ENCODE results near the gene OR2B6. TPM values are rescaled to one million over a fixed set of nuclear protein-coding genes. Genes with fewer than 3 reads are reported as not detected.

Gene OR2B6
- total RNA-seq, 3 donors from 2014 or later (not counting 1 experiment from before 2014, with no cell fraction given) = not detected

DNA sequence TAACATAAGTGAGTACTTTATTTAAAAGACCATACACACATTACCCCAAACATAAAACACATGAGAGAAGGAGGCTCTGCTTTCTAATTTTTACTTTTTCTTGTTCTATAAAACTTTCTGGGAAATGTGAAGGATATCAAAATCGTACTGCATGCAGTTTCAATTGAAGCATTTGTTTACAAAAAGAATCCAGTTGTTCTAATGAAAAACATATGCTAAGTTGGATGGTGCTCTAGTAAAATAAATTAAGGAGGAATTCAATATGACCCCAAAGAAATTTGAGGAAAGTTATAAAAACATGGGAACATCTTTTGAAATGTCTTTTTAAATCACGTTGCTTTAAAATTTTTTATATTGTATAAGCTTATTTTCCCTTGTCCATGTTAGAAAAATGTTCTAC lies 37.6 kb downstream of the OR2B6 start:
- 58% methylated on average over 1 of the region's 2 CpGs for WGBS (ENCODE audit: insufficient coverage)
- no peak overlapping the region for H3K4me3 Mint-ChIP-seq

DNA sequence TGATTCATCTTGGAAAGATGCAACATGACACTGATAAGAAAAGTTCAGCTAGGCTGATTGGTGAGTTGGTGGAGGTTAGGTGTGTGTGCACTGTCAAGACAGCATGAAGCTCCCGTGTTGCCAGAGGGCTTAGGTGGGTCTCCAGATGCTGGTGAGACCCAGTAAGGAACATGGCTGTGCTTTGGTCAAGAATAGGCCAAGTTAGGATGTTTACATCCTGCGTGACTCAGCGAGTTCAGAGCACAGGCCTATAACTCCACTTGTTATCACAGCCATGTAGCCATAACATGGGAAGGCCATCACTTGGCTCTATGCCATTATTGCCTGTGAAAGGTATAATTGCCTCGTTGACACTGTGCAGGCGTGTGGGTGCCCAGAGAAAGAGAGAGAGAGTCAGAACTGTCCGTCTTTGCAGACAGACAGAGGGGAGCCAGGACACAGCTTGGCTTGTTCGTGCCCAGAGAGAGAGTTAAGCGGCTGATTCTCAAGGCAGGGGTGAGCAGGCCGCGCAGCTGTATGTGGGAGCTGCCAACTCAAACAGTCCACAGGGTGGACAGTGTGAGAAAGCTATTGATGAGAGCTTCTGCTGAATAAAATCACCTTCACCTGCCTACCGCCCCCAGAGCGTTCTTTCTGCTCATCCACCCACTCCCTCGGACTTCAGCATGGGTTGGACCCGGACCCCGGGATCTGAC lies 43.5 kb downstream of the OR2B6 start:
- no peak overlapping the region for H3K4me3 ChIP-seq (ENCODE audit: low read length)
- no peaks in the 10 kb centered on the region for H3K27me3 ChIP-seq (ENCODE audit: control insufficient read depth, insufficient read depth, low read length)
- no peaks in the 10 kb centered on the region for H3K4me1 ChIP-seq (ENCODE audit: control insufficient read depth, insufficient read depth, low read length)
- H3K36me3 ChIP-seq (ENCODE audit: control insufficient read depth, insufficient read depth, low read length) = no peaks in the 10 kb centered on the region
- H3K27ac ChIP-seq (ENCODE audit: low read length) = no peak overlapping the region
- Mint-ChIP-seq H3K27ac (no peak overlapping the region), H3K4me3 (no peak overlapping the region), H3K4me1 (no peaks in the 10 kb centered on the region), H3K36me3 (no peaks in the 10 kb centered on the region), H3K9me3 (no peaks in the 10 kb centered on the region), H3K27me3 (ENCODE audit: low read depth in 2 of 2) (peaks cover 20 to 21% of the 10 kb centered on the region in 2 donors)
- intact Hi-C loops (cut with micrococcal nuclease) = no loop called here
- ATAC-seq (no peak), DNase-seq (no peak)
- 91% methylated on average over 15 of the region's 15 CpGs for WGBS (ENCODE audit: insufficient coverage)
- H3K9me3 ChIP-seq (ENCODE audit: control insufficient read depth, insufficient read depth, low read length) = no peaks in the 10 kb centered on the region
- TF ChIP-seq, protein P1, sequence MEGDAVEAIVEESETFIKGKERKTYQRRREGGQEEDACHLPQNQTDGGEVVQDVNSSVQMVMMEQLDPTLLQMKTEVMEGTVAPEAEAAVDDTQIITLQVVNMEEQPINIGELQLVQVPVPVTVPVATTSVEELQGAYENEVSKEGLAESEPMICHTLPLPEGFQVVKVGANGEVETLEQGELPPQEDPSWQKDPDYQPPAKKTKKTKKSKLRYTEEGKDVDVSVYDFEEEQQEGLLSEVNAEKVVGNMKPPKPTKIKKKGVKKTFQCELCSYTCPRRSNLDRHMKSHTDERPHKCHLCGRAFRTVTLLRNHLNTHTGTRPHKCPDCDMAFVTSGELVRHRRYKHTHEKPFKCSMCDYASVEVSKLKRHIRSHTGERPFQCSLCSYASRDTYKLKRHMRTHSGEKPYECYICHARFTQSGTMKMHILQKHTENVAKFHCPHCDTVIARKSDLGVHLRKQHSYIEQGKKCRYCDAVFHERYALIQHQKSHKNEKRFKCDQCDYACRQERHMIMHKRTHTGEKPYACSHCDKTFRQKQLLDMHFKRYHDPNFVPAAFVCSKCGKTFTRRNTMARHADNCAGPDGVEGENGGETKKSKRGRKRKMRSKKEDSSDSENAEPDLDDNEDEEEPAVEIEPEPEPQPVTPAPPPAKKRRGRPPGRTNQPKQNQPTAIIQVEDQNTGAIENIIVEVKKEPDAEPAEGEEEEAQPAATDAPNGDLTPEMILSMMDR (IDR thresholded peaks at IDR 0.05) = no peak

More for the DNA sequence above, 37.6 kb downstream of the OR2B6 start:
- Histone ChIP-seq H3K9me3 (ENCODE audit: control insufficient read depth, insufficient read depth, low read length) (no peaks in the 10 kb centered on the region), H3K27ac (ENCODE audit: low read length) (no peak overlapping the region), H3K4me3 (ENCODE audit: low read length) (no peak overlapping the region), H3K27me3 (ENCODE audit: control insufficient read depth, insufficient read depth, low read length) (peaks cover 4% of the 10 kb centered on the region), H3K4me1 (ENCODE audit: control insufficient read depth, insufficient read depth, low read length) (no peaks in the 10 kb centered on the region), H3K36me3 (ENCODE audit: control insufficient read depth, insufficient read depth, low read length) (no peaks in the 10 kb centered on the region)
- Mint-ChIP-seq H3K27ac (no peak overlapping the region), H3K4me1 (no peaks in the 10 kb centered on the region), H3K27me3 (ENCODE audit: low read depth in 2 of 2) (peaks cover 20 to 47% of the 10 kb centered on the region in 2 donors), H3K9me3 (no peaks in the 10 kb centered on the region), H3K36me3 (no peaks in the 10 kb centered on the region)
- TF ChIP-seq, protein P1 (IDR thresholded peaks at IDR 0.05) = no peak
- intact Hi-C loops (cut with micrococcal nuclease) = no loop called here
- DNase-seq (no peak), ATAC-seq (no peak)

DNA sequence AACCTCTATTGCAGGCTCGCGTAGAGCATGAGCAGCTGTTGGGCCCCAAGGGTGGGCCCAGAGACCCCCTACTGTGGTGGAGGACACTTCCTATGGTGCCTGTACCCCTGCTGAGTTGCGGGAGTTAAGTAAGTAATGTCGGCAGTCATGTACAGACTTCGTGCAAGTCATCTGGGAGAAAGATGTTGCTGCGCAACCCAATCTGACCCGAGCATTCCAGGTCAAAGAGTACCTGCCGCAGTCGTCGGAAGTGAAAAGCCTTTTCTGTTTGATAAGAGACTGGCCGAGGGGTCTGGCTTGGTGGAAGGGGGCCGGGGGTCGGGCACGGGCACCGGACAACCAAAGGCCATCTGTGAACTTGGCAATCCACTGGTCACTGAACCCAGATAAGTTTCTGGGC lies 44.3 kb downstream of the OR2B6 start:
- no peak for ATAC-seq

More for the DNA sequence above, 44.3 kb downstream of the OR2B6 start:
- H3K27me3 ChIP-seq (ENCODE audit: control insufficient read depth, insufficient read depth, low read length) = no peaks in the 10 kb centered on the region
- peaks cover 19 to 23% of the 10 kb centered on the region in 2 donors for H3K27me3 Mint-ChIP-seq (ENCODE audit: low read depth in 2 of 2)
- H3K27ac ChIP-seq (ENCODE audit: low read length) = no peak overlapping the region
- no peaks in the 10 kb centered on the region for H3K9me3 Mint-ChIP-seq
- intact Hi-C loops (cut with micrococcal nuclease) = no loop called here
- TF ChIP-seq, protein P1 (IDR thresholded peaks at IDR 0.05) = no peak
- H3K36me3 ChIP-seq (ENCODE audit: control insufficient read depth, insufficient read depth, low read length) = no peaks in the 10 kb centered on the region
- no peak overlapping the region for H3K4me3 ChIP-seq (ENCODE audit: low read length)
- no peaks in the 10 kb centered on the region for H3K4me1 Mint-ChIP-seq
- H3K27ac Mint-ChIP-seq = no peak overlapping the region
- DNase-seq = no peak
- H3K9me3 ChIP-seq (ENCODE audit: control insufficient read depth, insufficient read depth, low read length) = no peaks in the 10 kb centered on the region
- no peak overlapping the region for H3K4me3 Mint-ChIP-seq
- WGBS (ENCODE audit: insufficient coverage) = 94% methylated on average over 15 of the region's 15 CpGs
- H3K4me1 ChIP-seq (ENCODE audit: control insufficient read depth, insufficient read depth, low read length) = no peaks in the 10 kb centered on the region
- H3K36me3 Mint-ChIP-seq = no peaks in the 10 kb centered on the region

Measured in natural killer cell (primary cell).